ENCODE data around the gene TMA7.

Gene TMA7

DNA sequence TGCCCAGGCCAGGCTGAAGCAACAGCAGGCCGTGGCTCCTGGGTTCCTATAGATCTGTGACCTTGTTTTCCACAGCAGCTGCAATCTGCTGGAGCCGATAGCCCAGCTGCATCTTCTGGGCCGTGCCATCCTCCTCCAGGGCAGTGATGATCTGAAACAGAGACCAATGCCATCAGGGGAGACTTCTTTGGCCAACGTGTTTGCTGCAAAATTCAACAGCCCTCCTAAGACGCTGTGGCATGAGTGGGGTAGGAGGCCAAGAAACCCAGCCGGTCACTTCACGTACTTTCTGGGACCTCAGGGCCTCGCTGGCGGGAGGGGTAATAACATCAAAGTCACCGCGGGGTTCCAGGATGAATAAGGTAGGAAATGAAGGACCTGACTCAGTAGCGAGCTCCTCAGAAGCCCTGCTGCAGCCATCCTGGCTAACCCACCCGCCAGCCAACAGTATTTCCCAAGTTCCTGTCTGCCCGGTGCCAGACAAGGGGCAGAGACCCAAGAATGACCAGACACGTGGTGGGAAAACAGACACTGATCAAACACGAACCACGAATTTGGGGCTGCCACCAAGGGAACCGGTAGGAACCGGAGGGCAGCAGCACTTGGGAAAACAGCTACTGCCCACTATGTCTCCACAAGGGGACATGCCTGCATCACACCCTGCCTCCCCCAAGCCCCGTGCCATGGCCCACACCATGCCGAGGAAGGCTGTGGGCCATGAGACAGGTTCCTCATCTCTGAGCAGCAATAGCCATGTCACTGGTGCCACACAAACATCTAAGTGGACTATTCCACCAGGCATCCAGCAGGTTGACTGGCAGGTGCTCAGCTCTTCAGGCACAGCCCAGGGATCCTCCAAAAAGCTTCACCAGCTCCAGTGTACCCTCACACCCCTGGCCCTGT, 35.4 kb upstream of the TMA7 start:
- peak; percentile 9 for DNase-seq (ENCODE audit: low spot score)
- in situ Hi-C loops (cut with MboI; ENCODE audit: low pct_unique_long_range_greater_than_20kb, low sequenced_read_pairs, unreplicated experiment), result no loop called here
- TF ChIP-seq, protein P1, sequence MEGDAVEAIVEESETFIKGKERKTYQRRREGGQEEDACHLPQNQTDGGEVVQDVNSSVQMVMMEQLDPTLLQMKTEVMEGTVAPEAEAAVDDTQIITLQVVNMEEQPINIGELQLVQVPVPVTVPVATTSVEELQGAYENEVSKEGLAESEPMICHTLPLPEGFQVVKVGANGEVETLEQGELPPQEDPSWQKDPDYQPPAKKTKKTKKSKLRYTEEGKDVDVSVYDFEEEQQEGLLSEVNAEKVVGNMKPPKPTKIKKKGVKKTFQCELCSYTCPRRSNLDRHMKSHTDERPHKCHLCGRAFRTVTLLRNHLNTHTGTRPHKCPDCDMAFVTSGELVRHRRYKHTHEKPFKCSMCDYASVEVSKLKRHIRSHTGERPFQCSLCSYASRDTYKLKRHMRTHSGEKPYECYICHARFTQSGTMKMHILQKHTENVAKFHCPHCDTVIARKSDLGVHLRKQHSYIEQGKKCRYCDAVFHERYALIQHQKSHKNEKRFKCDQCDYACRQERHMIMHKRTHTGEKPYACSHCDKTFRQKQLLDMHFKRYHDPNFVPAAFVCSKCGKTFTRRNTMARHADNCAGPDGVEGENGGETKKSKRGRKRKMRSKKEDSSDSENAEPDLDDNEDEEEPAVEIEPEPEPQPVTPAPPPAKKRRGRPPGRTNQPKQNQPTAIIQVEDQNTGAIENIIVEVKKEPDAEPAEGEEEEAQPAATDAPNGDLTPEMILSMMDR (IDR thresholded peaks at IDR 0.05; ENCODE audit: extremely low read depth, insufficient read depth, missing control alignments), result no peak

DNA sequence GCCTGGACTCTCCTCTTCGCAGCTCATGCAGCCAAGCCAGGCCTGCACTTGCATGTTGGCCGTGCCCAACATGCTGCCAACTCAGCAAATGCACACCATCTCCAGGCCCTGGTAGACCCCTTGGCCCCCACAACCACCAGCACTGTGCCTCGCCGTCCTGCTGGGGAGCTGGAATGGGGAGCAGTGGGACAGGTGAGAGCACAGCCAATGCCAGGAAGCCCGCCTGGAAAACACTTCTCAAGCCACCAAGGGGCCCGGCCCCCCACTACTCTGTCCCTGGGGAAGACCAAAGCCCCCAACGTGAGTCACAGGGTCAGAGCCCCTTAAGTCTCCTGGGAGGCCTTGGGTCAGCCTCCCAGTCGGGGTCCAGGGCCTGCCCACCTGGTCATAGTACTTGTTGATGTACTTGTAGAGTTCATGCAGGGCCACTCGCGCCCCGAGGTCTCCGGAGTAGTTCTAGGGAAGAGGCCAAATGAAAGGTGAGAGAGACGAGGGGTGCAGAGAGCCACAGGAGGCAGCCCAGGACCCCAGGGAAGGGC, 34.6 kb upstream of the TMA7 start:
- in situ Hi-C loops (cut with MboI; ENCODE audit: low pct_unique_long_range_greater_than_20kb, low sequenced_read_pairs, unreplicated experiment), result no loop called here
- TF ChIP-seq, protein P1 (IDR thresholded peaks at IDR 0.05; ENCODE audit: extremely low read depth, insufficient read depth, missing control alignments), result no peak
- no peak for DNase-seq (ENCODE audit: low spot score)

DNA sequence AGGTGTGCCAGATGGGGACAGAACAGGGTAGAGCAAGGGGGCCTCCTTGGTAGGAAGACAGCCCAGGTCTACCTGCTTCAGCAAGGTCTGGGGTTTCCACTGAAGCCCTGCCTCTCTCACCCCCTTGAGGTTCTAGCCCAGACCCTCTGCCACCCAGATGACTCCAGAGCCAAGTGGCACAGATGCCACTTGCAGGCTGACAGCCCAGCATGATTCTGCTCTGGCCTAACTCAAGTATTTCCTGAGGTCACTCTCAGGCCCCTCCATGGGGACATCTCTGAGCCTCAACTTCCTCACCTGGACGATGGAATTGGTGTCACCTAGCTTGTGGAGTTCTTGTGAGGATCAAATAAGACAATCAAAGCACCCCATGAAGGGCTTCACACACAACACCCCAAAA, 34.1 kb upstream of the TMA7 start:
- TF ChIP-seq, protein P1 (IDR thresholded peaks at IDR 0.05; ENCODE audit: extremely low read depth, insufficient read depth, missing control alignments), result no peak
- peak; percentile 7 for DNase-seq (ENCODE audit: low spot score)
- in situ Hi-C loops (cut with MboI; ENCODE audit: low pct_unique_long_range_greater_than_20kb, low sequenced_read_pairs, unreplicated experiment), result no loop called here

DNA sequence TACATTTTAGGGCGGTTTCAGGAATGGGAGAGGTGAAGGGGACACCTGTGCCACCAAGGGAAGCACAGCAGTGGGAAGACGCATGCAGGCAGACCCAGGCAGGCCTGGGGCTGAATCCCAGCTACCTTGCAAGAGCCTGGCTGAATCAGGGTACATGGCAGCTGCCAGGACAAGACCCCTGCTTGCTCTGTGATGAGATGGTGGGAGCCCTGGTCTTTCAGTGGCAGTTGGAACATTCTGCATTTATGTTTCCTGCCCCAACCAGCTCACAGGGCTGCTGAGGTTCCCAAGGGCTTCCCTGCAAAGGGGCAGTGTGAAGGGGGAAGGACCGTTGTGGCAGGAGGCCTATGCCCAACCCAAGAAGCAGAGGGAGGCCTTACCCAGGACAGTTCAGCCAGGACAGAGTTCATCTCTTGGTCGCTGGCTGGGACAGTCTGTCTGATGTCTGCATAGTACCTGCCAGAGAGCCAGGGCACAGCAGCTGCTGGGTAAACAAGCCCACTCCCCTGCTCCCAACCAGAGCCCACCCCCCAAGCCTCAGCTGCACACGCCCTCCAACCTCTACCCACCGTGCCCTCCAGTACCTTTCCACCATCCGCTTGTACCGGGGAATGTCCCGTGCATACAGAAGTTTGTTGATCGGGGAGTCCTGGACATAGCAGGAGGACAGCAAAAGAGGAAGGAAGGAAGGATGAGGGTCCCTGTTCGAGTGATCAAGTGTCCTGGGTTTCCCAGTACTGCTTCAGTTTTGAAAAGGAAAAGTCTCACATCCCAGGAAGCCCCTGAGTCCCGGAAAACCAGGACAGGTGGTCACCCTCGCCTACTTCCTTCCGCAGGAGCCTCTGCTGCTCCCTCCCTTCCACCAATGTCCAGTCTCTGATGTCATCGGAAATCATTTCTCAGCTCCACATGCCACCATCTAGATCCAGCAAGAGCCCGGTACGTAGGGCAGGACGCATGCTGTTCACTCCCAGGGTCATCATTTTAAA, 33.3 kb upstream of the TMA7 start:
- TF ChIP-seq, protein P1 (IDR thresholded peaks at IDR 0.05; ENCODE audit: extremely low read depth, insufficient read depth, missing control alignments), result no peak
- DNase-seq (ENCODE audit: low spot score), result peak; percentile 12
- in situ Hi-C loops (cut with MboI; ENCODE audit: low pct_unique_long_range_greater_than_20kb, low sequenced_read_pairs, unreplicated experiment), result no loop called here

DNA sequence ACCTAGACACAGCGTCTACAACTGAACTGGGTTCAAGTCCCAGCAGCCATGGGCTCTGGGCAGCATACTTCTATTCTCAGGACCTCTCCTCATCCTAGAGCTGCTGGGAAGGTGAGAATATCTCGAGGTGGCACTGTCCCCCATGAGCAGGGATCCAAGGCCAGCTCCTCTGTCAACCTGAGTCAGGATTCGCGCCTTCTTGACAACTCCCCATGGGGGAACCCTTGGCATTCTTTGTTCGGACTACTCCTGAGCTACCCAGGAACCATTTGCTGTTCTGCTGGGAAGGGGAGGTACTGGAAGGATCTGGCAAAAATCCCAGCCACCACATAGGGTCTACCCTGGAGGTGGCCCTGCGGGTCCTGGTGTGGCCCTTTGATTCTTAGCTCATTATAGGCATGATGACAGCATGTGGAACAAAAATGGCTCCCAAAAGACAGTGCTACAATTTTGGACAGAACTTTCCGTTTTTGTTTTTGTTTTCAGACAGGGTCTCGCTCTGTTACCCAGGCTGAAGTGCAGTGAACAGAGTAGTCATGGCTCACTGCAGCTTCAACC, 32.4 kb upstream of the TMA7 start:
- TF ChIP-seq, protein P1 (IDR thresholded peaks at IDR 0.05; ENCODE audit: extremely low read depth, insufficient read depth, missing control alignments), result no peak
- in situ Hi-C loops (cut with MboI; ENCODE audit: low pct_unique_long_range_greater_than_20kb, low sequenced_read_pairs, unreplicated experiment), result no loop called here
- peak; percentile 18 for DNase-seq (ENCODE audit: low spot score)

DNA sequence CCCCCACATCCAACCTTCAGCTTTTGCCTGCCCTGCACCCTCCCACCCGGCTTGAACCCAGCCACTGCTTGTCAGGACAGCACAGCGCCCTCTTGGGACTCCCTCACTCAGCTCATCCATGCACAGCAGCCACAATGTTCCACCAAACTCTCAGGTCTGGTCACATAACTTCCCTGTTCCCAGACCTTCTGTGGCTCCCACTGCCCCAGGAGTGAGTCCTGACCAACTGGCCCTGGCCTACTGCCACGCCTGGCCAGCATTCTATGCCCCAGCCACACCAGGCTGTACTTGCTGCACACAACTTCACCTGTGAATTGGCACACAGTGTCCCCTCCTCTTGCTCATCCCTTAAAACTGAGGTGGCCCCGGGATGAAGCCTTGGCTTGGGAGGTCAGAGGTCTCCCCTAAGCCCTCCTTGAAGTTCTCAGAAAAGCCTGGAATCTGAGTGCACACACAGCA, 31.2 kb upstream of the TMA7 start:
- TF ChIP-seq, protein P1 (IDR thresholded peaks at IDR 0.05; ENCODE audit: extremely low read depth, insufficient read depth, missing control alignments), result peak; percentile 7
- in situ Hi-C loops (cut with MboI; ENCODE audit: low pct_unique_long_range_greater_than_20kb, low sequenced_read_pairs, unreplicated experiment), result no loop called here
- DNase-seq (ENCODE audit: low spot score), result no peak

Measured in GM13977 (cell line).